HG03575 (cell line): ENCODE results near the gene TMEM131L.

Source experiments
- ATAC-seq: cut with Tn5 transposase; IDR thresholded peaks from one replicate; pipeline ENCODE4 v1.9.1; 2021; ENCODE audit not compliant: unreplicated experiment, insufficient number of reproducible peaks, low FRiP score; ENCODE audit errors: extremely low read depth

The TMEM131L gene

GRCh38 chr4:153471698-153472093 is 5.5 kb downstream of the TMEM131L start:
- no peak for ATAC-seq

- ATAC-seq = peak; percentile 26
Observed at GRCh38 chr4:153472122-153473037, 6.2 kb downstream of the TMEM131L start.

- ATAC-seq = no peak
Observed at GRCh38 chr4:153474251-153474650, 8.1 kb downstream of the TMEM131L start.

- no peak for ATAC-seq
Observed at GRCh38 chr4:153476829-153477574, 10.8 kb downstream of the TMEM131L start.

- no peak for ATAC-seq
Observed at GRCh38 chr4:153479101-153479500, 12.9 kb downstream of the TMEM131L start.

GRCh38 chr4:153480704-153481103 is 14.5 kb downstream of the TMEM131L start:
- ATAC-seq = no peak

- no peak for ATAC-seq
Observed at GRCh38 chr4:153481478-153481877, 15.3 kb downstream of the TMEM131L start.

GRCh38 chr4:153483432-153484418 is 17.6 kb downstream of the TMEM131L start:
- ATAC-seq = no peak

GRCh38 chr4:153485359-153485758 is 19.2 kb downstream of the TMEM131L start:
- no peak for ATAC-seq

- no peak for ATAC-seq
Observed at GRCh38 chr4:153485860-153486259, 19.7 kb downstream of the TMEM131L start.

GRCh38 chr4:153486281-153487151 is 20.4 kb downstream of the TMEM131L start:
- ATAC-seq = no peak

- peak; percentile 37 for ATAC-seq
Observed at GRCh38 chr4:153488006-153488891, 22.1 kb downstream of the TMEM131L start.

- ATAC-seq = no peak
Observed at GRCh38 chr4:153489856-153490558, 23.8 kb downstream of the TMEM131L start.

GRCh38 chr4:153490985-153491483 is 24.9 kb downstream of the TMEM131L start:
- ATAC-seq = no peak

- no peak for ATAC-seq
Observed at GRCh38 chr4:153494562-153494961, 28.4 kb downstream of the TMEM131L start.

GRCh38 chr4:153495480-153496193 is 29.5 kb downstream of the TMEM131L start:
- ATAC-seq = no peak
